Astrocyte of the spinal cord (primary cell): ENCODE results near the gene PTMA.

Experiments used
- DNase-seq: peaks from one replicate; pipeline ENCODE4 v3.0.0; 2011; ENCODE audit warnings: low read depth, low spot score
- H3K4me3 ChIP-seq: 2 replicates; pipeline ENCODE4 v1.5.1; 2011; ENCODE audit warnings: low read depth, mild to moderate bottlenecking, low read length, moderate library complexity
- CTCF ChIP-seq: IDR thresholded peaks from 2 replicates; pipeline ENCODE4 v1.5.1; 2012; ENCODE audit warnings: low read depth, mild to moderate bottlenecking, low read length, inconsistent platforms
- in situ Hi-C: cut with HindIII; loops from 2 replicates; pipeline ENCODE4 v1.10.0; 2017; ENCODE audit warnings: low sequenced_read_pairs

Gene PTMA

GRCh38 chr2:231677632-231678104 lies 30.7 kb upstream of the PTMA start:
- in situ Hi-C loops, result no loop called here
- peak; percentile 81 for DNase-seq
- H3K4me3 ChIP-seq, result no peak overlapping the region
- TF ChIP-seq CTCF, result peak; percentile 92

GRCh38 chr2:231679908-231680284 lies 28.4 kb upstream of the PTMA start:
- DNase-seq, result no peak
- H3K4me3 ChIP-seq, result no peak overlapping the region
- in situ Hi-C loops, result no loop called here
- no peak for TF ChIP-seq CTCF

- H3K4me3 ChIP-seq, result peak overlapping the region; percentile 31
- in situ Hi-C loops, result no loop called here
Measured at GRCh38 chr2:231680285-231680991, 27.9 kb upstream of the PTMA start.

GRCh38 chr2:231680992-231681852 lies 27.1 kb upstream of the PTMA start:
- in situ Hi-C loops, result no loop called here
- peak overlapping the region; percentile 34 for H3K4me3 ChIP-seq
- no peak for TF ChIP-seq CTCF
- DNase-seq, result peak; percentile 73

More at GRCh38 chr2:231680285-231680991, 27.9 kb upstream of the PTMA start:
- no peak for TF ChIP-seq CTCF
- no peak for DNase-seq

GRCh38 chr2:231682603-231683291 lies 25.6 kb upstream of the PTMA start:
- H3K4me3 ChIP-seq, result no peak overlapping the region
- in situ Hi-C loops, result no loop called here
- no peak for DNase-seq
- TF ChIP-seq CTCF, result no peak

GRCh38 chr2:231683292-231684235 lies 24.8 kb upstream of the PTMA start:
- TF ChIP-seq CTCF, result no peak
- no peak overlapping the region for H3K4me3 ChIP-seq
- DNase-seq, result no peak
- in situ Hi-C loops, result no loop called here
